Neural cell (in vitro differentiated cells): ENCODE data around the gene MTCL1. TPM values are rescaled to one million over a fixed set of nuclear protein-coding genes. Genes with fewer than 3 reads are reported as not detected.

Experiments used
- H2AFZ ChIP-seq: fragments of 200-600, 300-800 bp; sonication (generic), shearing (Covaris generic); 2 replicates; pipeline ENCODE4 v1.6.0; 2014; ENCODE audit warnings: low read depth, mild to moderate bottlenecking, antibody characterized with exemption, low read length, moderate library complexity
- H3F3A ChIP-seq: fragments of 200-600 bp; shearing (Covaris generic); 2 replicates; pipeline ENCODE4 v1.6.1; 2016; ENCODE audit warnings: mild to moderate bottlenecking, moderate library complexity, mixed read lengths, antibody characterized with exemption, low read length; ENCODE audit not compliant: insufficient read depth, poor library complexity, severe bottlenecking
- H3K27ac ChIP-seq: fragments of 200-600, 300-800 bp; sonication (generic), shearing (Covaris generic); 2 replicates; pipeline ENCODE4 v1.5.1; 2014; ENCODE audit warnings: mild to moderate bottlenecking, low read length, moderate library complexity
- H3K27me3 ChIP-seq: fragments of 300-800, 200-600 bp; sonication (generic), shearing (Covaris generic); 2 replicates; pipeline ENCODE4 v1.6.0; 2014; ENCODE audit warnings: mild to moderate bottlenecking, low read depth, low read length, moderate library complexity; ENCODE audit not compliant: insufficient read depth
- H3K36me3 ChIP-seq: fragments of 300-800, 200-600 bp; sonication (generic), shearing (Covaris generic); 2 replicates; pipeline ENCODE4 v1.5.1; 2014; ENCODE audit warnings: mild to moderate bottlenecking, antibody characterized with exemption, low read length, moderate library complexity; ENCODE audit not compliant: insufficient read depth
- H3K4me2 ChIP-seq: fragments of 300-800, 200-600 bp; sonication (generic), shearing (Covaris generic); 2 replicates; pipeline ENCODE4 v1.6.0; 2014; ENCODE audit warnings: mild to moderate bottlenecking, low read length
- H3K4me3 ChIP-seq: fragments of 300-800, 200-600 bp; sonication (generic), shearing (Covaris generic); 2 replicates; pipeline ENCODE4 v1.5.1; 2014; ENCODE audit warnings: mild to moderate bottlenecking, low read length, moderate library complexity
- H3K79me2 ChIP-seq: fragments of 200-600 bp; shearing (Covaris generic); replicated peaks from 2 replicates; pipeline ENCODE4 v1.6.0; 2014; ENCODE audit warnings: mild to moderate bottlenecking, low read length, moderate library complexity; ENCODE audit not compliant: insufficient read depth
- H3K9ac ChIP-seq: fragments of 300-800, 200-600 bp; sonication (generic), shearing (Covaris generic); 2 replicates; pipeline ENCODE4 v1.6.1; 2016; ENCODE audit warnings: mild to moderate bottlenecking, low read length, mixed read lengths
- H3K9me2 ChIP-seq: fragments of 200-600 bp; shearing (Covaris generic); 2 replicates; pipeline ENCODE4 v1.6.1; 2016; ENCODE audit warnings: mild to moderate bottlenecking, low read length, mixed read lengths; ENCODE audit not compliant: insufficient read depth
- H3K9me3 ChIP-seq: fragments of 200-600, 300-800 bp; sonication (generic), shearing (Covaris generic); 2 replicates; pipeline ENCODE4 v1.6.1; 2016; ENCODE audit warnings: mild to moderate bottlenecking, mixed run types, low read length, moderate library complexity, mixed read lengths
- H4K20me1 ChIP-seq: fragments of 200-600 bp; shearing (Covaris generic); 2 replicates; pipeline ENCODE4 v1.6.1; 2016; ENCODE audit warnings: mild to moderate bottlenecking, mixed run types; ENCODE audit not compliant: insufficient read depth
- EP300 ChIP-seq: fragments of 450-650 bp; conservative IDR thresholded peaks from 2 replicates; pipeline ENCODE4 v1.6.1; 2014; ENCODE audit warnings: antibody characterized with exemption, mild to moderate bottlenecking, moderate library complexity; ENCODE audit not compliant: poor library complexity, severe bottlenecking
- EZH2 ChIP-seq: fragments of 200-600, 300-800 bp; shearing (Covaris generic), sonication (generic); IDR thresholded peaks from 2 replicates; pipeline ENCODE4 v1.6.1; 2014; ENCODE audit warnings: antibody characterized with exemption, low read length, borderline replicate concordance, mild to moderate bottlenecking; ENCODE audit not compliant: insufficient read depth, poor library complexity, severe bottlenecking
- MXI1 ChIP-seq: fragments of 450-650 bp; conservative IDR thresholded peaks from 2 replicates; pipeline ENCODE4 v1.6.1; 2014; ENCODE audit warnings: antibody characterized with exemption, mild to moderate bottlenecking; ENCODE audit not compliant: poor library complexity, severe bottlenecking
- POLR2AphosphoS5 ChIP-seq: IDR thresholded peaks from 2 replicates; pipeline ENCODE4 v1.6.1; 2012
- RAD21 ChIP-seq: fragments of 450-650 bp; conservative IDR thresholded peaks from 2 replicates; pipeline ENCODE4 v1.6.1; 2014; ENCODE audit warnings: antibody characterized with exemption, mild to moderate bottlenecking, moderate library complexity
- SMC3 ChIP-seq: fragments of 450-650 bp; conservative IDR thresholded peaks from 2 replicates; pipeline ENCODE4 v1.6.1; 2014; ENCODE audit warnings: antibody characterized with exemption, mild to moderate bottlenecking, moderate library complexity; ENCODE audit not compliant: poor library complexity
- TAF1 ChIP-seq: IDR thresholded peaks from 2 replicates; pipeline ENCODE4 v1.6.1; 2012; ENCODE audit warnings: low read depth
- polyA plus RNA-seq: library from polyadenylated mRNA; depleted of rRNA; stranded (reverse); fragments of >200 nt; gene quantifications from 2 replicates; pipeline ENCODE4 v1.2.3, GENCODE V29; 2014
- TF ChIP-seq, protein P1 (sequence below): IDR thresholded peaks from 2 replicates; pipeline ENCODE4 v1.6.1; 2012; ENCODE audit warnings: borderline replicate concordance
- TF ChIP-seq, protein P2 (sequence below): fragments of 450-650 bp; IDR thresholded peaks from 2 replicates; pipeline ENCODE4 v1.5.1; 2014; ENCODE audit warnings: antibody characterized with exemption, mild to moderate bottlenecking, moderate library complexity; ENCODE audit not compliant: poor library complexity, severe bottlenecking

The MTCL1 gene
- polyA plus RNA-seq, 1 donor from 2014 or later = 20.8 TPM

DNA sequence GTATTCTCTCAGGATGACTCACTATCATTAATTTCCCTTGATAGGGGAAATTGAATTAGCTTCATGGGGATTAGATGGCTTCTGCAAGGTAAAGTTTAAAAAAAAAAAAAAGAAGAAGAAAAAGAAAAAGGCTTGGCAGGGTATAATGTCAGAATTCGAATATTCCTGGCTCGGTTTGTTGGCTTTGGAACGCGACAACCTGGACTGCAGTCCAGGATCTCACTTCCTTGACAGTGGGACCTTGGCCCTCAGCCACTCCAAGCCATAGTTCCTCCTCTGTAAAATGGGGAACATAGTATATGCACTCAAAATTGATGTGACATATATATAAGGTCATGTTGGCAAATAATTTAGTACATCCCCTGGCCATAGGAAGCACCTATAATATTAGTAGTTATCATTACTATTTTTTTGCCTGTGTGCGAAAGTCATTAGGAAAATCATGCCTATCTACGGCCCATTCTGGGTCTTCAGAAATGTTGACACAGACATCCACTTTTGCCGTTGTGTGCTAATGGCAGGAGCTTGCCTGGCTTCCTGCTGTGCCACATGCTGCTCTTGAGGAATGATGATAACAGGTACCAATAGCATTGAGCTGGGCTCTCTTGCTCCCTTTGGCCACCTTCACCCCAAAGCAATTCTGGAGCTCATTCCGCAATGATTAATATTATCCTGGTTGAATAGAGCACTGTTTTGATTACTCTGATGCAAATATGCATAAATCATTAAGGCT lies 97.9 kb downstream of the MTCL1 start:
- no peaks in the 10 kb centered on the region for H3K27me3 ChIP-seq
- no peak overlapping the region for H3K4me3 ChIP-seq
- no peaks in the 10 kb centered on the region for H3K9me2 ChIP-seq
- TF ChIP-seq RAD21 (no peak), MXI1 (no peak), EZH2 (no peak), TAF1 (no peak), POLR2AphosphoS5 (no peak), EP300 (no peak), SMC3 (no peak)
- TF ChIP-seq, protein P1, sequence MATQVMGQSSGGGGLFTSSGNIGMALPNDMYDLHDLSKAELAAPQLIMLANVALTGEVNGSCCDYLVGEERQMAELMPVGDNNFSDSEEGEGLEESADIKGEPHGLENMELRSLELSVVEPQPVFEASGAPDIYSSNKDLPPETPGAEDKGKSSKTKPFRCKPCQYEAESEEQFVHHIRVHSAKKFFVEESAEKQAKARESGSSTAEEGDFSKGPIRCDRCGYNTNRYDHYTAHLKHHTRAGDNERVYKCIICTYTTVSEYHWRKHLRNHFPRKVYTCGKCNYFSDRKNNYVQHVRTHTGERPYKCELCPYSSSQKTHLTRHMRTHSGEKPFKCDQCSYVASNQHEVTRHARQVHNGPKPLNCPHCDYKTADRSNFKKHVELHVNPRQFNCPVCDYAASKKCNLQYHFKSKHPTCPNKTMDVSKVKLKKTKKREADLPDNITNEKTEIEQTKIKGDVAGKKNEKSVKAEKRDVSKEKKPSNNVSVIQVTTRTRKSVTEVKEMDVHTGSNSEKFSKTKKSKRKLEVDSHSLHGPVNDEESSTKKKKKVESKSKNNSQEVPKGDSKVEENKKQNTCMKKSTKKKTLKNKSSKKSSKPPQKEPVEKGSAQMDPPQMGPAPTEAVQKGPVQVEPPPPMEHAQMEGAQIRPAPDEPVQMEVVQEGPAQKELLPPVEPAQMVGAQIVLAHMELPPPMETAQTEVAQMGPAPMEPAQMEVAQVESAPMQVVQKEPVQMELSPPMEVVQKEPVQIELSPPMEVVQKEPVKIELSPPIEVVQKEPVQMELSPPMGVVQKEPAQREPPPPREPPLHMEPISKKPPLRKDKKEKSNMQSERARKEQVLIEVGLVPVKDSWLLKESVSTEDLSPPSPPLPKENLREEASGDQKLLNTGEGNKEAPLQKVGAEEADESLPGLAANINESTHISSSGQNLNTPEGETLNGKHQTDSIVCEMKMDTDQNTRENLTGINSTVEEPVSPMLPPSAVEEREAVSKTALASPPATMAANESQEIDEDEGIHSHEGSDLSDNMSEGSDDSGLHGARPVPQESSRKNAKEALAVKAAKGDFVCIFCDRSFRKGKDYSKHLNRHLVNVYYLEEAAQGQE = no peak
- TF ChIP-seq, protein P2, sequence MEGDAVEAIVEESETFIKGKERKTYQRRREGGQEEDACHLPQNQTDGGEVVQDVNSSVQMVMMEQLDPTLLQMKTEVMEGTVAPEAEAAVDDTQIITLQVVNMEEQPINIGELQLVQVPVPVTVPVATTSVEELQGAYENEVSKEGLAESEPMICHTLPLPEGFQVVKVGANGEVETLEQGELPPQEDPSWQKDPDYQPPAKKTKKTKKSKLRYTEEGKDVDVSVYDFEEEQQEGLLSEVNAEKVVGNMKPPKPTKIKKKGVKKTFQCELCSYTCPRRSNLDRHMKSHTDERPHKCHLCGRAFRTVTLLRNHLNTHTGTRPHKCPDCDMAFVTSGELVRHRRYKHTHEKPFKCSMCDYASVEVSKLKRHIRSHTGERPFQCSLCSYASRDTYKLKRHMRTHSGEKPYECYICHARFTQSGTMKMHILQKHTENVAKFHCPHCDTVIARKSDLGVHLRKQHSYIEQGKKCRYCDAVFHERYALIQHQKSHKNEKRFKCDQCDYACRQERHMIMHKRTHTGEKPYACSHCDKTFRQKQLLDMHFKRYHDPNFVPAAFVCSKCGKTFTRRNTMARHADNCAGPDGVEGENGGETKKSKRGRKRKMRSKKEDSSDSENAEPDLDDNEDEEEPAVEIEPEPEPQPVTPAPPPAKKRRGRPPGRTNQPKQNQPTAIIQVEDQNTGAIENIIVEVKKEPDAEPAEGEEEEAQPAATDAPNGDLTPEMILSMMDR = no peak
- H3F3A ChIP-seq = no peaks in the 10 kb centered on the region
- no peaks in the 10 kb centered on the region for H3K79me2 ChIP-seq
- no peak overlapping the region for H2AFZ ChIP-seq
- H3K9ac ChIP-seq = no peak overlapping the region
- H4K20me1 ChIP-seq = no peaks in the 10 kb centered on the region
- H3K4me2 ChIP-seq = no peak overlapping the region
- peaks cover 3% of the 10 kb centered on the region for H3K36me3 ChIP-seq
- H3K9me3 ChIP-seq = no peaks in the 10 kb centered on the region
- no peak overlapping the region for H3K27ac ChIP-seq

DNA sequence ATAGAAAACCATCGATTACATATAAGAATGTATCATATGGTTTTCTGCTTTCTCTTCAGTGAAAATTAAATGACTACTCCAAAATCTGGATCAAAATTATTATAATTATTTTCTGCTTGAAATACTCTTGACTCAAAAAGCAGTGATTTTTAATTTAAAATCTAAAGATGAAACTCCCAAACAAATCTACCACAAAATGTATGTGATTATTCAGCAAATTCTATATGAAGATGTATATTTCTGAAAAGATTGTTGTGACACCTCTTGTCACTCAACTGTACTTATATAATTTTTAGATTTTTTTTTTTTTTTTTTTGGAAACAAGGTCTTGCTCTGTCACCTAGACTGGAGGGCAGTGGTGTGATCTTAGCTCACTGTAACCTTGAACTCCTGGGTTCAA lies 98.6 kb downstream of the MTCL1 start:
- Histone ChIP-seq H3K27ac (no peak overlapping the region), H3K79me2 (no peaks in the 10 kb centered on the region), H3K9ac (no peak overlapping the region), H3K27me3 (no peaks in the 10 kb centered on the region), H3K36me3 (peaks cover 3% of the 10 kb centered on the region), H3K9me2 (no peaks in the 10 kb centered on the region), H4K20me1 (no peaks in the 10 kb centered on the region), H3K4me2 (no peak overlapping the region), H2AFZ (no peak overlapping the region), H3F3A (no peaks in the 10 kb centered on the region), H3K9me3 (no peaks in the 10 kb centered on the region), H3K4me3 (no peak overlapping the region)
- TF ChIP-seq, protein P1 = no peak
- TF ChIP-seq SMC3 (no peak), RAD21 (no peak), EP300 (no peak), MXI1 (no peak), TAF1 (no peak), EZH2 (no peak), POLR2AphosphoS5 (no peak)
- TF ChIP-seq, protein P2 = no peak
